ENCODE measurements around the gene ZNF213.

- TF ChIP-seq POLR2A (IDR thresholded peaks at IDR 0.05; ENCODE audit: low read length) (no peak), GATA1 (IDR thresholded peaks at IDR 0.05; ENCODE audit: low read depth, low read length) (no peak)
These were observed 53.8 kb downstream of the ZNF213 start for GRCh38 chr16:3188675-3188924.
